Neuronal stem cell (in vitro differentiated cells): ENCODE measurements around the gene GAMT.
"Not testable (repeated sequence)": the region's sequence is repeated elsewhere in the genome, so short reads cannot be mapped to it uniquely, and the experiment has no call there.

Experiments
- DNase-seq: peaks from one replicate; pipeline ENCODE4 v3.0.0-alpha.2; 2013; ENCODE audit warnings: low spot score
- H2AFZ ChIP-seq: one replicate; pipeline ENCODE4 v1.6.1; 2013; ENCODE audit warnings: mild to moderate bottlenecking, low read length, inconsistent platforms
- H2AK5ac ChIP-seq: 2 replicates; pipeline ENCODE4 v1.6.1; 2013; ENCODE audit warnings: low read depth, mild to moderate bottlenecking, inconsistent platforms, low read length, moderate library complexity, mixed read lengths
- H2BK120ac ChIP-seq: 2 replicates; pipeline ENCODE4 v1.6.1; 2013; ENCODE audit warnings: low read depth, mild to moderate bottlenecking, inconsistent platforms, low read length, moderate library complexity, mixed read lengths
- H2BK12ac ChIP-seq: one replicate; pipeline ENCODE4 v1.6.1; 2013; ENCODE audit warnings: low read length, inconsistent platforms
- H2BK15ac ChIP-seq: 2 replicates; pipeline ENCODE4 v1.6.1; 2013; ENCODE audit warnings: mild to moderate bottlenecking, low read length, inconsistent platforms, mixed read lengths
- H2BK5ac ChIP-seq: one replicate; pipeline ENCODE4 v1.6.1; 2013; ENCODE audit warnings: inconsistent platforms, mild to moderate bottlenecking, low read length, moderate library complexity
- H3K14ac ChIP-seq: one replicate; pipeline ENCODE4 v1.6.1; 2013; ENCODE audit warnings: low read length, inconsistent platforms
- H3K18ac ChIP-seq: 2 replicates; pipeline ENCODE4 v1.6.1; 2013; ENCODE audit warnings: low read length, inconsistent platforms
- H3K23ac ChIP-seq: 2 replicates; pipeline ENCODE4 v1.6.1; 2013; ENCODE audit warnings: low read depth, mild to moderate bottlenecking, mixed read lengths, low read length, inconsistent platforms; ENCODE audit not compliant: poor library complexity
- H3K27ac ChIP-seq: replicated peaks from 3 replicates; pipeline ENCODE4 v1.5.1; 2013; ENCODE audit warnings: low read length, inconsistent platforms
- H3K27me3 ChIP-seq, 3 experiments: 2 replicates each; pipeline ENCODE4 v1.6.1; 2013; ENCODE audit warnings: low read length in 3 of 3, mild to moderate bottlenecking in 2 of 3, inconsistent platforms in 1 of 3, low read depth in 1 of 3, mixed read lengths in 1 of 3, moderate library complexity in 1 of 3; ENCODE audit not compliant: control insufficient read depth in 3 of 3, insufficient read depth in 3 of 3
- H3K36me3 ChIP-seq, 2 donors: replicated peaks in 1 of 2; 2 replicates each; pipeline ENCODE4 v1.6.1; 2013; ENCODE audit warnings: low read length in 2 of 2; ENCODE audit not compliant: control insufficient read depth in 2 of 2, insufficient read depth in 2 of 2
- H3K4ac ChIP-seq: 2 replicates; pipeline ENCODE4 v1.6.1; 2013; ENCODE audit warnings: inconsistent platforms, mild to moderate bottlenecking, low read length, moderate library complexity
- H3K4me1 ChIP-seq, 2 donors: 1 replicate in 1 of 2; 2 replicates in 1 of 2; pipeline ENCODE4 v1.6.1; 2013; ENCODE audit warnings: low read length in 2 of 2, low read depth in 1 of 2; ENCODE audit not compliant: control insufficient read depth in 2 of 2, insufficient read depth in 1 of 2
- H3K4me2 ChIP-seq: one replicate; pipeline ENCODE4 v1.6.1; 2013; ENCODE audit warnings: mild to moderate bottlenecking, low read length, inconsistent platforms; ENCODE audit not compliant: insufficient read depth, poor library complexity, severe bottlenecking
- H3K4me3 ChIP-seq, 2 donors: 2 replicates each; pipeline ENCODE4 v1.5.1; 2013; ENCODE audit warnings: low read length in 2 of 2, mild to moderate bottlenecking in 2 of 2, inconsistent platforms in 1 of 2, moderate library complexity in 1 of 2
- H3K79me1 ChIP-seq: one replicate; pipeline ENCODE4 v1.6.1; 2013; ENCODE audit warnings: low read depth, mild to moderate bottlenecking, inconsistent platforms, low read length, moderate library complexity
- H3K9ac ChIP-seq: one replicate; pipeline ENCODE4 v1.6.1; 2013; ENCODE audit warnings: mild to moderate bottlenecking, low read depth, low read length, inconsistent platforms; ENCODE audit not compliant: poor library complexity
- H3K9me3 ChIP-seq, 2 donors: replicated peaks in 1 of 2; 2 replicates each; pipeline versions ENCODE3 to v1.6.1; 2013; ENCODE audit warnings: low read length in 2 of 2, mild to moderate bottlenecking in 2 of 2, inconsistent platforms in 1 of 2, low read depth in 1 of 2, mixed read lengths in 1 of 2, moderate library complexity in 1 of 2; ENCODE audit not compliant: control insufficient read depth in 2 of 2, insufficient read depth in 1 of 2
- H4K8ac ChIP-seq: one replicate; pipeline ENCODE4 v1.6.1; 2013; ENCODE audit warnings: low read depth, mild to moderate bottlenecking, inconsistent platforms, low read length, moderate library complexity
- H4K91ac ChIP-seq: one replicate; pipeline ENCODE4 v1.6.1; 2013; ENCODE audit warnings: low read length, low read depth, mild to moderate bottlenecking, inconsistent platforms; ENCODE audit not compliant: poor library complexity
- WGBS, 2 donors: extraction: QIAGEN DNeasy Blood & Tissue Kit; methylation state at CpG; one replicate each; pipeline ENCODE4 v1.1.7; 2013; ENCODE audit warnings: missing lambda C conversion rate in 2 of 2, mixed read lengths in 1 of 2; ENCODE audit not compliant: insufficient read length in 2 of 2, insufficient replicate concordance in 1 of 2; ENCODE audit errors: extremely low coverage in 2 of 2; 5-methylcytosine and 5-hydroxymethylcytosine counted together

Gene GAMT

GRCh38 chr19:1439525-1440417, 38.4 kb upstream of the GAMT start:
- no CpG with 5 or more reads among the region's 57 CpGs for WGBS, 2 donors
- H2AFZ ChIP-seq, H2BK12ac ChIP-seq, H4K91ac ChIP-seq, DNase-seq, H3K27ac ChIP-seq, H2BK120ac ChIP-seq, H3K9me3 ChIP-seq, H3K4me1 ChIP-seq, H2AK5ac ChIP-seq, H3K27me3 ChIP-seq, H3K4ac ChIP-seq, H2BK15ac ChIP-seq: not testable (repeated sequence)
- Histone ChIP-seq H3K79me1 (peaks cover 21% of the 10 kb centered on the region), H3K18ac (peak overlapping the region; percentile 11), H4K8ac (peak overlapping the region; percentile 92), H3K23ac (peak overlapping the region; percentile 93), H2BK5ac (peak overlapping the region; percentile 53), H3K14ac (peak overlapping the region; percentile 9), H3K4me3 (peak overlapping the region; percentile 89 to 92), H3K36me3 (peaks cover 34 to 53% of the 10 kb centered on the region in 2 donors), H3K9ac (peak overlapping the region; percentile 72), H3K4me2 (peak overlapping the region; percentile 91)

- no peak overlapping the region for H2BK120ac ChIP-seq
- H4K91ac ChIP-seq = no peak overlapping the region
- no peaks in the 10 kb centered on the region for H3K27me3 ChIP-seq
- no peak for DNase-seq
- H3K23ac ChIP-seq = peak overlapping the region; percentile 99
- no CpG with 5 or more reads among the region's 26 CpGs for WGBS, 2 donors
- peaks cover 0 to 2% of the 10 kb centered on the region in 2 donors for H3K9me3 ChIP-seq
- no peak overlapping the region for H3K4ac ChIP-seq
- no peak overlapping the region for H3K27ac ChIP-seq
- H3K18ac ChIP-seq = peak overlapping the region; percentile 100
- H3K4me1 ChIP-seq = peaks cover 4% of the 10 kb centered on the region in 2 donors
- peak overlapping the region; percentile 99 for H3K9ac ChIP-seq
- peak overlapping the region; percentile 91 for H3K4me2 ChIP-seq
- peak overlapping the region; percentile 87 for H2BK5ac ChIP-seq
- H2BK12ac ChIP-seq = no peak overlapping the region
- peaks cover 39 to 62% of the 10 kb centered on the region in 2 donors for H3K36me3 ChIP-seq
- H2AFZ ChIP-seq = no peak overlapping the region
- peak overlapping the region; percentile 93 for H2AK5ac ChIP-seq
- no peak overlapping the region for H4K8ac ChIP-seq
- H3K79me1 ChIP-seq = peaks cover 21% of the 10 kb centered on the region
- H2BK15ac ChIP-seq = no peak overlapping the region
- H3K14ac ChIP-seq = no peak overlapping the region
- peak overlapping the region; percentile 89 to 92 for H3K4me3 ChIP-seq
Observed at GRCh38 chr19:1438933-1439354, 37.6 kb upstream of the GAMT start.

- WGBS, 2 donors = no CpG with 5 or more reads among the region's 100 CpGs
- H3K36me3 ChIP-seq = peaks cover 46 to 67% of the 10 kb centered on the region in 2 donors
Observed at GRCh38 chr19:1438035-1438932, 36.9 kb upstream of the GAMT start, which contains the start of gene RPS15. Gene RPS15, plus strand, starts transcription at chr19:1438396. Its CDS starts 30 bp downstream, at chr19:1438426.

More at GRCh38 chr19:1438035-1438932, 36.9 kb upstream of the GAMT start, which contains the start of gene RPS15:
- Histone ChIP-seq H3K9ac (peak within 1 kb of the TSS; percentile 99), H3K4me3 (peak within 1 kb of the TSS; percentile 89 to 92), H2BK12ac (no peak within 1 kb of the TSS), H2BK120ac (no peak within 1 kb of the TSS), H2BK5ac (peak within 1 kb of the TSS; percentile 87), H3K27ac (peak within 1 kb of the TSS; percentile 83), H3K18ac (peak within 1 kb of the TSS; percentile 100), H4K91ac (no peak within 1 kb of the TSS), H3K79me1 (peaks cover 21% of the 10 kb centered on the region), H4K8ac (no peak within 1 kb of the TSS), H2AK5ac (peak within 1 kb of the TSS; percentile 93), H3K4ac (no peak within 1 kb of the TSS), H2BK15ac (no peak within 1 kb of the TSS), H2AFZ (peak within 1 kb of the TSS; percentile 67), H3K4me2 (peak within 1 kb of the TSS; percentile 91), H3K4me1 (peaks cover 4% of the 10 kb centered on the region in 2 donors), H3K27me3 (no peaks in the 10 kb centered on the region), H3K23ac (peak within 1 kb of the TSS; percentile 99), H3K14ac (peak within 1 kb of the TSS; percentile 97), H3K9me3 (peaks cover 0 to 2% of the 10 kb centered on the region in 2 donors)
- DNase-seq = peak; percentile 96
